Mucosa of gallbladder (tissue), 1 donor: ENCODE data around the gene CD99L2. TPM values are rescaled to one million over a fixed set of nuclear protein-coding genes. Genes with fewer than 3 reads are reported as not detected.

Experiments used
- DNase-seq: peaks from one replicate; pipeline ENCODE4 v3.0.0-alpha.2; 2020; ENCODE audit warnings: low spot score
- total RNA-seq: library from RNA; stranded (reverse); gene quantifications from one replicate; pipeline ENCODE4 v1.2.1, GENCODE V29; 2021
- donor health status: DM: no; HTN: no; CAD: no.

Gene CD99L2, protein sequence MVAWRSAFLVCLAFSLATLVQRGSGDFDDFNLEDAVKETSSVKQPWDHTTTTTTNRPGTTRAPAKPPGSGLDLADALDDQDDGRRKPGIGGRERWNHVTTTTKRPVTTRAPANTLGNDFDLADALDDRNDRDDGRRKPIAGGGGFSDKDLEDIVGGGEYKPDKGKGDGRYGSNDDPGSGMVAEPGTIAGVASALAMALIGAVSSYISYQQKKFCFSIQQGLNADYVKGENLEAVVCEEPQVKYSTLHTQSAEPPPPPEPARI
- total RNA-seq = 35.2 TPM

DNA sequence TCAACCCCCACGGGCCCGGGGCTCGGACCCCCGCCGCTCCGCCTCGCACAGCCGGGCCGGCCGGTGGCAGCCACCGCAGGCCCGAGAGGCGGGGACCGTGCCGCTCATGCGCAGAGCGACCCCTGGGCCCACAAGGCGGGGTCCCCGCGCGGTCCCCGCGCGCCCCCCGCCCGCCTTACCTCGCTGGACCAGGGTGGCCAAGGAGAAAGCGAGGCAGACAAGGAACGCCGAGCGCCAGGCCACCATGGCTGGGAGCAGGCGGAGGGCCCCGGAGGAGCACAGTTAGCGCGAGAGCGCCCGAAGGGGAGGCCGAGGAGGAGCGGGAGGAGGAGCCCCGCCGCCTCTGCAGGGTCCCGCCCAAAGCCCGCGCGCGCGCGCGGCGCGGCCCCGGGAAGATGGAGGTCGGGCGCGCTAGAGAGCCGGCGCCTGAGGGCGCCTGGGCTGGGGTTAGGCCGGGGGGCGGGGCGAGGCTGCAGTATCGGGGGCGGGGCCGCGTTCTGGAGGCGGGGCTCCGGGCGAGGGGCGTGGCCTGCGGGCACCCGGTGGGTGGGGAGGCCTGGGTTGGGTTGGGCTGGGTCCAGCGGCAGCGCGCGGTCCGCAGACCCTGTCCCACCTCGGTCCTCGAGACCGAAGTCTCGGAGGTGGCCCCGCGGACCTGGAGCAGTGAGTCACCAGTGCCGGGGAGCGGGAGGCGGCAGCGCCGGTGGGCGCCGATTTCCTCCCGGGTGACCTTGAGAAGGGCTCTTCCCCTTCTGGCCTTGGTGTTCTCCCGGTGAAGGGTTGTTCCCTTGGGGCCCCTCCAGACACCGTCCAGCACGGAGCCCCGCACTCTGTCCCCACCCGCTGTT is at the start of gene CD99L2:
Gene CD99L2, minus strand, starts transcription at position 326 of the 848 bp plus-strand sequence. Its CDS starts 80 bp downstream, at position 246.
- peak; percentile 89 for DNase-seq

DNA sequence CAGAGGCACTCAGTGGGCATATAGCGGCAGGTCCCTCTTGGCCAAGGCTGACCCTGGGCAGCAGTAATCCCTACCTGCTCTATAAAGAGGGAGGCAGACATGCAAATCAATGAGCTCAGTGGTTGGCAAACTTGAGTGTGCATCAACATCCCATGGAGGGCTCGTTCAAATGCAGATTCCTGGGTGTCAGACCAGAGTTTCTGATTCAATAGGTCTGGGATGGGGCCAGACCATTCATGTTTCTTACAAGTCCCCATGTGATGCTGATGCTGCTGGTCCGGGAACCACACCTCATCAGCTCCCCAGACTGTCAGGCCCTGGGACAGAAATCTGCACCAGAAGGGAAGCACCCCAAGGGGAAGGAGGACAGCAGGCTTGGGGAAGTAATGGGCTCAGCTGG is 45.8 kb upstream of the CD99L2 start:
- no peak for DNase-seq

DNA sequence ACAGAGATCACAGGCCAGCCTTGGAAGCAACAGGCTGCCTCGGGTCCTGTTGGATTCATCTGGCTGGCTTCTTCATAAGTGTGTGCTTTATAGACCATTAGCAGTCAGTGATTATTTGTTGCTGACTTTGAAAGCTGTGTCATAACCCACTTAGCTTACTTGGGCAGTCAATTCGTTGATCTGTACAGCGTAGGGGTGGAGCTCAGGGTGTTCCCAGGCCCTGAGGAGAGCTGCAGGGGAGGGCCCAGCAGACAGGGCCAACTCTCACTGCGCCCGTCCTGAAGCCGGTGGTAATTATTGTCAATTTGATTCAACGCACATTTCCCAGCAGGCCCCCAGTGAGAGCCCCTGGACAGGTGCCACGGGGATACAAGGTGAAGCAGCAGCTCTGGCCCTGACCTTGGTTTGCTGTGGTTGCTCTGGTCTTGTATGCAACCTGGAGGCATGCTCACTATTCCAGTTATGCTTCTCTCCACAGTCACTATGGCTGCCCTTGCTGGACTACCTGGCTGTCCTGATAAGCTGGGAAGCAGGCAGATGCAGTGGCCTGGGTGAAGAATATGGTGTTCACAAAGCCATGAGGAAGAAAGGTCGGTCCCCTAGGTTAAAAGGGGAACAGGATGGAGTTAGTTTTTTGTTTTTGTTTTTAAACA is 44.6 kb upstream of the CD99L2 start:
- DNase-seq = no peak

DNA sequence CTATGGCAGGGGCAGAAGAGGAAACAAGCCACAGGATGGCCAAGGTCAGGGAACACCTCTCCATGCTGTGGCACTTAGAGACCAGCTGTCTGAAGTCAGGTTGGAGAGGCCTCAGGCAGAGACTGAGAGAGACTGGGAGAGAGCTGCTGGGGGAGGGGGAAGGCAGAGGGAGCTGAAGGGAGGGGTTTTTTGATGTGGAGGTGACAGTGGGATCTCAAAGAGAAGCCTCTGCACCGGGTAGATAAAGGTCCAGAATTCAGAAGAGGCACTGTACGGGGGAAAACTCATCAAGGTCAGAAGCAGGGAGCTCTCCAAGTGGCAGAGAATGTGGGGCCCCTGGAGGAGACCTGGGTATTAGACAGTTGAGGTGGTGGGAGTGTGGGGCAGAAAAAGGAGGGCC is 43.1 kb upstream of the CD99L2 start:
- no peak for DNase-seq

DNA sequence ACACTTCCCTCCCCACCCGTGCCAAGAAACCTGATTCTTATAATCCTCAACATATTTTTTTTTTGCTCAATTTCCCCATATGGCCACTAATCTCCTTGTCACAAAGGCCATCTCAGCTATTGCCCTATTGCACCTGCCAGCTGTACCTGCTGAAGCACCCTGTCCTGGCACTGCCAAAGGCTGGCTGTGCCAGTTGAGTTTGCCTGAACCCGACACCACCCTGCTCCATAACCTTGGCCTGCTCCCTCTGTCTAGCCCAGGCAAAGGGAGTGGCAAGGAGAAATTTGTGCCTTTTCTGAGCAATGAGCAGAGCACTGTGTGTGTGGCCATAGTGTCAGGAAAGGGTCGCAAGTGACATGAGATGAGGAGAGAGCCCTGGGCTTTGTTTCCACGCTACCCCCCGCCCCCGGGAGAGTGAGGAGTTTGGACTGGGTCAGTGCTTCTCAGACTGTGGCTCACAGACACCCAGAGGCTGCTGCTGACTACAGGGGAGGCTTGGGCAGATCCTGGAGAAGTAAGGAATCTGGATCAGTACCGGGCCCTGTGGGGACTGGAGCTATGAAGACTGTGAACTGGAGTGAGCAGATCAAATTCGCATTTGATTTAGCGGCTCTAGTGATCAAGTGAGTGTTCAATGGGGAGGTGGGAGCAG is 42.5 kb upstream of the CD99L2 start:
- no peak for DNase-seq

DNA sequence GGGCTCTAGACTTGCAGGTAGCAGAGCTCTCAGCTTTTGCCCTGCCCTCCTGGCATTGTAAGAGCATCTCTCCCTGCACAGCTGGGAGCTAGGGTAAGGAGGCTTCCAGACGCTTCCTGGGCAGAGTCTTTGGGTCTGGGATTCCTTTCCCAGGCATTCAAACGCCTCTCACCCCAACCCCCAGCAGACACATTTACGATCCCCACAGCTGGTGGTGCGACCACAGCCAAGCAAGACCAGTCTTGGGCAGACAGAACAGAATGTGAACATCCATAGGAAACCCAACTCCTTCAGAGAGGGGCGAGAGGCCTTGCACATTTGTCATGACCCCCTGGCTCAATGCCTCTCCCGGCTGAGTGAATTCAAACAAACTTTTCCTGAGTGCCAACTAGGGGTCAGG is 38.1 kb upstream of the CD99L2 start:
- no peak for DNase-seq

DNA sequence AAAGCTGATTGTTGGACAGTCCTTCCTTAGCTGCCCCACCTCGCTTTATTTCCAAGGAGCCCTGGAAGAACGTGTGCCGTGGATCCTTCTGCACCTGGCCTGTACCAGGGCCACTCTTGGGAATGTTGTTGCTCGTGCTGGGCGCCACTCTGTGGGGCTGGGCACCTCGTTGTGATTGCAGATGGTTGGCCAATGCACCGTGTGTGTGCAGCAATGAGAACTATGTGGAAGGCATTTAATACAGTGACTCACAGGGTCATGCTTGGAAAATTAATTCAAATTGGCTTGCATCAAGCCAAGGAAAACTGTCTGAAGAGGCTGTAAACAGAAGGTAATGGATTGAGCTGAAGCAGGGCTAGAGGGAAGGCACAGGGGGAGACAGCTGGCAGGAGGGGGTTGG is 37.0 kb upstream of the CD99L2 start:
- DNase-seq = no peak

DNA sequence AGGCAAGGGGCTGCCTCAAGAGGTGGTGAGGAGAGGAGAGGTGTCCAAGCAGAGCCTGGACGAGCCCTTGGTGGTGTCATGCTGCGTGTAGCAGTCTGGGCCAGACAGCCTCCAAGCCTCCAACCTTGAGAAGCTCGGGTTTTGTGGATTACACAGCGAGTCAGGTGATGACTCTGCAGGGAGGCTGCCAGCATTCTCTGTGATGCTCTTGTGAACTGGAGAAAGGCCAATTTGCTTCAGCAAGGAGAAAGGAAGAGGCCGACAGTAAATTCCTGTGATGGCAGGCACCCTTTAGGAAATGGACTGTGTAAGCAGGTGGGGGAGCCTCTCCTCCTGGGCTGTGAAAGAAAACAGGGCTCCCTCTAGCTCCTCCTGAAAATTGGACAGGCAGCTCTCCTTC is 36.0 kb upstream of the CD99L2 start:
- DNase-seq = no peak

DNA sequence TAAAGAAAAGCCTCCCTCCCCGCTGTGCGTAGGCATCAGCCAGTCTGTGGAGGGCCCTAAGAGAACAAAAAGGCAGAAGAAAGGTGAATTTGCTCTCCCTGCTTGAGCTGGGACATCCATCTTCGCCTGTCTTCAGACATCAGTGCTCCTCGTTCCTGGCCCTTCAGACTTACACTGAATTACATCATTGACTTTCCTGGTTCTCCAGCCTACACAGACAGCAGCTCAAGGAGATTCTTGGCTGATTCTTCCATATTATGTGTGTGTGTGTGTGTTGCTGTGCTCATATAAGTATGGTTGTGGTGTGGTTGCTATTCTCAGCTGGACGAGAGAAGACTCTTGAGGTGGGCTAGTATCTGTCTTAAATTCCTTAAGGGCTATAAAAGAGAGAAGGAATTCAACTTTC is 35.5 kb upstream of the CD99L2 start:
- no peak for DNase-seq

DNA sequence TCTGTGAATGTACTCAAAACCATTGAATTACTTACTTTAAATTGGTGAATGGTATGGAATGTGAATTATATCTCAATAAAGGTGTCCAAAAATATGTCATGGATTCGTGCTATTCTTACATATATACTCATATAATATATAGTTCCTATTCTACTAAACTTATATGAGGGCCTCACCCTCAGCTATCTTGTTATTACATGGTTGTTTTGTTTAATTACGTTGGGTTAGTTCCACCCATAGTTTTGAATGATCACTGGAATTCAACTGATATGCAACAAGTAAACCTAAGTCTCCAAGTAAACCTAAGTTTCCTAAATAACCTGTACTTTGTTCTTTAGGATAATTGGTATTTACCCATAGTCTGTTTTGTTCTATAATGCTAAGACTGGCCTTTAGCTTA is 30.6 kb upstream of the CD99L2 start:
- DNase-seq = no peak

DNA sequence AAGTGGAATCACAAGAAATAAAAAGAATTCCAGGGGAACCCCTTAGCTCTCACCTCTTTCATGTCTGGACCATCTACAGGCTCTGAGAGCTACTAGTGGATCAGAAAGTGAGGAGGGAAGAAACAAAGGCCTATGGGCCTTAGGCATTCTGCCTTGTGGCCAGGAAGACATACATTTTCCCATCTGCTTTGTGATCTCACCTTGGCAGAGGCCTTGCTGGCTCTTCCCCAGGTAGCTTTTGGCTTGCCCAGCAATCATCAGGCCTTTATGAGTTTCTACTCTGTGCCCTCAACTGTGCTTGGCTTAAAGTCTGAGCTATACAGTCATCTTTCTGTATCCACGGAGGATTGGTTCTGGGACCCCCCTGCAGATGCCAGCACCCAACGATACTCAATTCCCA is 28.3 kb upstream of the CD99L2 start:
- no peak for DNase-seq

DNA sequence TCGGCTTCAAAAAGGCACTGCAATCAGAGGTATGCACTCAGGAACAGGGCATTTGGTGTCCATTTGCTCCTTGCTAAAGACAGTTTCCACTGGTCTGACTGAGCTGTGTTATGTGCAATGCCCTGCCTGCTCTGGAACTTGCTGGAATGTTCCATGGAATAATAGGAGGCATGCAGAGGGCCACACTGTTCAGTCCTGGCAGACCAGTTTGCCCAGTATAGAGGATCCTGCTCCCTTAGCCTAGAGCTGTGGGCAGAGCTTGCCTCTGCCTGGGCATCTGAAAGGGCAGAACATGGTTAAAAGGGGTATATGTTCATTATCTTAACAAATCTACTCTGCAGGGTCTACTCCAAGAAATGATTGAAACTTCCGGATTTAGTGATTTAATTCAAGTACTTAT is 27.8 kb upstream of the CD99L2 start:
- no peak for DNase-seq

DNA sequence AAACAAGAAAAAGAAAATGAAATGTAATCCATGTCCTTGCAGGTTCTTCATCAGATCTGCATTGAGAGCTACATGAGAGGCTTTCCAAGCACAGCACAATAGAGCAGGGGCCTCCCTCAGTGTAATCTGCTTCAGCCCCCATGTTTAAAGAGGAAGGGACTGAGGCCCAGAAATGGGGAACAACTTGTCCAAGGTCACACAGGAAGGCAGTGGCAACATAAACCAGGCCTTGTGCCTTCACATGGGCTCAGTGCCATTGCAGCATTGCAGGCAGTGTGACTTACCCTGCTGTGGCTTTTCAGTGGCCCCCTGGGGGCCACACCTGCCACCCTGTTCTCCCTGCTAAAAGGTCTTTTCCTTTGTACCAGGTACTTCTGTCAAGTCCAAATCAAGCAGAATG is 20.9 kb upstream of the CD99L2 start:
- no peak for DNase-seq

DNA sequence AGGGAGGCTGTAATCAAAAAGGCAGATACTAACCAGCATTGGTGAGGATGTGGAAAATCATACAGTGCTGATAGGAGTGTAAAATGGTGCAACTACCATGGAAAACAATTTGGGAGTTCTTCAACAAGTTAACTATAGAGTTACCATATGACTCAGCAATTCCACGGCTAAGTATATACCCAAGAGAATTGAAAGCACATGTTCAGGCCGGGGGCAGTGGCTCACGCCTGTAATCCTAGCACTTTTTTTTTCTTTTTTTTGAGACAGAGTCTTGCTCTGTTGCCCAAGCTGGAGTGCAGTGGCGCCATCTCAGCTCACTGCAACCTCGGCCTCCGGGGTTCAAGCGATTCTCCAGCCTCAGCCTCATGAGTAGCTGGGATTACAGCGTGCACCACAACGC is 15.0 kb upstream of the CD99L2 start:
- DNase-seq = no peak

DNA sequence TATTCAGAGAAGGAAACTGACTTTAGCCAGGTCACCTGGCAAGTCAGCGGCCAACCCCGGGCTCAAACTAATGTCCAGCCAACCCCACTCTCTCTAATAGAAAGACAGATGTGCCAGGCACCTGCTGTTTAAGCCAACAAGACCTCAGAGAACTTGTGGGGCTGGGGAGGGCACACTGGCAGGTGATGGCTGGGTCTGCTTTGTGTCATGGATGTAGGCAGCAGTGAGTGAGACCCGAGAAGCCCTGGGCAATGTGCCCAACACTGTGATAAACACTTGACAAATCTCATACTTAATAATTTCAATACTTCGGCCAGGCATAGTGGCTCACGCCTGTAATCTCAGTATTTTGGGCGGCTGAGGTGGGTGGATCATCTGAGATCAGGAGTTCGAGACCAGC is 9.0 kb upstream of the CD99L2 start:
- no peak for DNase-seq

DNA sequence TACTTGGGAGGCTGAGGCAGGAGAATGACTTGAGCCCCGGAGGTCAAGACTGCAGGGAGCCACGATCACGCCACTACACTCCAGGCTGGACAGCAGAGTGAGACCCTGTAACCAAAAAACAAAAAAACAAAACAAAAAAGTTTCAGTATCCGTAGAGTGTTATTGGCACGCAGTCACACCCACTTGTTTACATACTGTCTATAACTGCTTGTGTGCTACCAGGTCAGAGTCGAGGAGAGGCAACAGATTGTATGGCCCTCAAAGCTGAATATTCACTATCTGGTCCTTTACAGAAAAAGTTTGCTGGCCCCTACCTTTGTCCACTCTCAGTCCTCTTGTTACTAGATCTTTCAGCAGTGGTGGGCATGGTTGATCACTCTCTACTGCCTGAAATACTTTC is 8.2 kb upstream of the CD99L2 start:
- no peak for DNase-seq

DNA sequence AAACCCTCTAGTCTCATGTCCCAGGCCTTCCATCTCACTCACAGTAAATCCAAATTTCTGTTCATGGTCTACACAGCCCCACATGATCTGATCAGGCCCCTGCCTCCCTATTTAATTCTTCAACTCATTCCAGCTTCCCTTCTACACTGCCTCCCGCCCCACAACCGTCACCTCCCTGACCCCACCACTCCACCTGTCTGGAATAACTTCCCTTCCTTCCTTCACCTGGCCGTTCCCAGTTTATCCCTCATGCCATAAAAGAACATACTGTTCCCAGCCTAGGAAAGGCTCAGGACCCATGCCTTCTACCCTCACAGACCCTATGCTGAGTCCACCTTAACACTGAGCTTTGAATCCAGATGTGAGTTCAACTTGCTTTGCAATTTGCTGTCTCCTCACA is 6.8 kb upstream of the CD99L2 start:
- no peak for DNase-seq

DNA sequence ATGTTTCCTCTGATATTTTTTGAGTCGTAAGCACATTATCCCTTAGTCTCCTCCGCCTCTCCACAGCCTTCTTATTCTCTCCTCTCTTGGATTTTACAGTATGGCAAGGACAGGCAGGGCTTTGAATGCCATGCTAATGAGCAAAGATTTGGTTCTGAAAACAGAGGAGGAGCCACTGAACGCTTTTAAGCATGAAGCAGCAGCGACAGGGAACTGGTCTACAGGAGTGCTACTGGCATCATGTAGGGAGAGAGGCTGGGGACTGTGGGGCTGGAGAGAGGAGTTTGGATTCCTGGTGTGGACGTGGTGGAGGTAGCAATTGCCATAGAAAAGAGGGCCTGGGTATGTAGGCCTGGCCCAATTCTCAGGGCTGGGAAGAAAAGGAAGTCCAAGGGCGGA is 4.6 kb upstream of the CD99L2 start:
- no peak for DNase-seq

DNA sequence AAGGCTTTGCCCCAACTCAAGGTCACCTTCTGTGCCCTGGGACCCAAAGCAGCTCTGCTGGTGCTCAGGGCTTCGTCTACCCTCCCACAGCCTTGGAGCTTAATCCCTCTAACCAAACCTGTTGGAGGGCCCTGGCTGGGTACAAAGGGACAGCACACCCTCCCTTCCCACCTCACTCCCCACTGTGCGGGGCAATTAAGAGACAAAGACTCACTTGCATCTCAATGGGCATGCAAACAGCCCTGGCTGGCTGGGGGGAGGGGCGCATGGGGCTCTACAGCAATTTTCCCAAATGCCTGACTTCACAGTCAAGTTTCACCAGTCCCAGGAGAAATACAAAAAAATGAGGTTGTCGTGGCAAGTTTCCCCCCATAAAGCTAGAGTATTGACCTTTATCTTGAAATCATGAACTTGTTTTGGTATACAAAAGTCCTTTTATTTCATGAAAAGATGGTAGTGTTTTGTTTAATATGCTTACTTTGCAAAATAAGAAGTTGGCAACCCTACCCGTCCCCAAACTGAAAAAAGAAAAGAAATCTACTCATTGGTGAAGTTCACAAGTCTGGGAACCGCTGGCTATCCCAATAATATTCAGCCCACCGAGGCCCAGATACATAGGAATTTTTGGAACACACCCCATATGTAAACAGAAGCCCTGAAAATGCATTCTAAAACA is 4.1 kb upstream of the CD99L2 start:
- no peak for DNase-seq

DNA sequence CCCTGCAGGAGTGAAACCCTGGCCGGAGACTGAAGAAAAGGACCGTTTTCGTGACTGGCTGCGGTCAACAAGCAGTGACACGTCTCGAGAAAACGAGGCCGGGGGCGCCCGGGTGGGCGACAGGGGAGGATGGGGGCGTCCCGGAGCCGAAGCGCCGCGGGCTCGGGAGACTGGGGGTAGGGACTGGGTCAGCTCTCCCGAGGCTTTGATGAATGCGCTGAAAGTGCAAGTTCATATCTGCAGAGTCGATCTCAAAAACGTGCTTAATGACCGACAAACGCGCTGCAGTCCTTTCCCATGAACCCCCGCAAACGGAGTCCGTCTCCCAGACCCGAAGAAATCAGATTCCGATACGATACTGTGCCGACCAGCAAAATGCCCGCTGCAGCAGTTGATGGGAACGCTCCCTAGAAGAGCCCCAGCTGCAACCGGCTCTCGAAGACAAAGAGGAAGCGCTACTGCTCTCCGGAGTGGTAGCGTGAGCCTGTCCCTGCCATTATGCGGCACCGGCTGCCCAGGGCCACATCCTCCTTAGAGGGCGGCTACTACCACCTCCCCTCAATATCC is 806 bp upstream of the CD99L2 start:
- DNase-seq = peak; percentile 25
